Measurements from ENCODE around the gene TESMIN. TPM values are rescaled to one million over a fixed set of nuclear protein-coding genes. Genes with fewer than 3 reads are reported as not detected.

TESMIN gene
- total RNA-seq, 2 donors from 2014 or later: 0.47 to 0.78 TPM

DNA sequence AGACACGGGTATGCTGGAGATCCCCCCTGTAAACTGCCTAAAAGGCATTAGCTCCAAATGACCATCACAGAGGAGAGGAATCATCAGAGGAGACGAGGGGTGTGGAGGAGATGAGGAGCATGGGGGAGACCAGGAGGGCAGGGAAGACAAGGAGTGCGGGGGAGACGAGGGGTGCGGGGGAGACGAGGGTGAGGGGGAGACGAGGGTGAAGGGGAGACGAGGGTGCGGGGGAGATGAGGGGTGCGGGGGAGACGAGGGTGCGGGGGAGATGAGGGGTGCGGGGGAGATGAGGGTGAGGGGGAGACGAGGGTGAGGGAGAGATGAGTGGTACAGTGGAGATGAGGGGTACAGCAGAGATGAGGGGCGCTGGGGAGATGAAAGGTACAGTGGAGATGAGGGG, 84.5 kb downstream of the TESMIN start:
- H3K27me3 ChIP-seq: no peaks in the 10 kb centered on the region
- no peak overlapping the region for H3K4me3 ChIP-seq
- TF ChIP-seq, protein P1, sequence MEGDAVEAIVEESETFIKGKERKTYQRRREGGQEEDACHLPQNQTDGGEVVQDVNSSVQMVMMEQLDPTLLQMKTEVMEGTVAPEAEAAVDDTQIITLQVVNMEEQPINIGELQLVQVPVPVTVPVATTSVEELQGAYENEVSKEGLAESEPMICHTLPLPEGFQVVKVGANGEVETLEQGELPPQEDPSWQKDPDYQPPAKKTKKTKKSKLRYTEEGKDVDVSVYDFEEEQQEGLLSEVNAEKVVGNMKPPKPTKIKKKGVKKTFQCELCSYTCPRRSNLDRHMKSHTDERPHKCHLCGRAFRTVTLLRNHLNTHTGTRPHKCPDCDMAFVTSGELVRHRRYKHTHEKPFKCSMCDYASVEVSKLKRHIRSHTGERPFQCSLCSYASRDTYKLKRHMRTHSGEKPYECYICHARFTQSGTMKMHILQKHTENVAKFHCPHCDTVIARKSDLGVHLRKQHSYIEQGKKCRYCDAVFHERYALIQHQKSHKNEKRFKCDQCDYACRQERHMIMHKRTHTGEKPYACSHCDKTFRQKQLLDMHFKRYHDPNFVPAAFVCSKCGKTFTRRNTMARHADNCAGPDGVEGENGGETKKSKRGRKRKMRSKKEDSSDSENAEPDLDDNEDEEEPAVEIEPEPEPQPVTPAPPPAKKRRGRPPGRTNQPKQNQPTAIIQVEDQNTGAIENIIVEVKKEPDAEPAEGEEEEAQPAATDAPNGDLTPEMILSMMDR (IDR thresholded peaks at IDR 0.05): no peak
- no peak for DNase-seq (ENCODE audit: low spot score)
- no peaks in the 10 kb centered on the region for H3K4me1 ChIP-seq
- H3K27ac ChIP-seq: no peak overlapping the region
- H3K9me3 ChIP-seq: no peaks in the 10 kb centered on the region
- no peaks in the 10 kb centered on the region for H3K36me3 ChIP-seq

DNA sequence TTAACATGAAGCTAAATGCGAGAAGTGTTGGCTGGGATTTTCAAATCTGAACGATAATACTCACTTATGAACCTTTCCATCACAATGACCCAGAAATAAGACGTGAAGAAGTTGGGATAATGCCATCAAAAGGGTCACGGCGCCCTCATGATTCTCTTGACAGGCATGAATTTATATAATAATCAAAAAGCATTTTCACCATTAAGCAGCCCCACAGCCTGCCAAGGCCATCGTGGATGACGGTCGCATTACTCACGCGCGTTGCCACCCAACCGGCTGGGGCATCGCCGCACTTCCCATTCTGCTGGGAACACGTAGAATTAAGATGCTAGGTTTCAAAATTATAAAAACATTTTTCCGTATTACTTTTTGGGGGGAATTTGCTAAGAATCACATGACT, 85.9 kb downstream of the TESMIN start:
- no peak for DNase-seq (ENCODE audit: low spot score)
- no peaks in the 10 kb centered on the region for H3K27me3 ChIP-seq
- no peaks in the 10 kb centered on the region for H3K9me3 ChIP-seq
- H3K4me1 ChIP-seq: no peaks in the 10 kb centered on the region
- no peak overlapping the region for H3K27ac ChIP-seq
- TF ChIP-seq, protein P1 (IDR thresholded peaks at IDR 0.05): no peak
- no peaks in the 10 kb centered on the region for H3K36me3 ChIP-seq
- no peak overlapping the region for H3K4me3 ChIP-seq

DNA sequence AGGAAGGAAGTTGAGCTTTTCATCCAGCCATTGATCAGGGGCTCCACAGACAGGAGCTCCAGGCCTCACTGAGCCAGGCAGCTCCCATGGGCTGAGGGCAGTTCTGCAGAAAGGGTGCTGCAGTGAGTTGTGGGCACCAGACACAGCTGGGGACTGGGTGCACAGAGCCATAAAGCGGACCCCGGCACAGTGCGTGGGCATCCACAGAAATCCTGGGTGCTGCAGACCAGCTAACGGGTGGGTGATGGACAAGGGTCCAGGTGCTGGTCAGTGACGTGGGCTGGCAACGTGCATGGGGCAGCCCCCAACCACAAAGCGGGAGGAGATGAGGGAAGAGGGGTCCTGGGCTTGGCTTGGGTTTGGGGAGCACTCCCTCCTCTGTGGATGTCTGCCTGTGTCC, 86.4 kb downstream of the TESMIN start:
- no peaks in the 10 kb centered on the region for H3K36me3 ChIP-seq
- no peak overlapping the region for H3K27ac ChIP-seq
- DNase-seq (ENCODE audit: low spot score): no peak
- H3K4me1 ChIP-seq: no peaks in the 10 kb centered on the region
- TF ChIP-seq, protein P1 (IDR thresholded peaks at IDR 0.05): no peak
- no peak overlapping the region for H3K4me3 ChIP-seq
- no peaks in the 10 kb centered on the region for H3K27me3 ChIP-seq
- no peaks in the 10 kb centered on the region for H3K9me3 ChIP-seq

DNA sequence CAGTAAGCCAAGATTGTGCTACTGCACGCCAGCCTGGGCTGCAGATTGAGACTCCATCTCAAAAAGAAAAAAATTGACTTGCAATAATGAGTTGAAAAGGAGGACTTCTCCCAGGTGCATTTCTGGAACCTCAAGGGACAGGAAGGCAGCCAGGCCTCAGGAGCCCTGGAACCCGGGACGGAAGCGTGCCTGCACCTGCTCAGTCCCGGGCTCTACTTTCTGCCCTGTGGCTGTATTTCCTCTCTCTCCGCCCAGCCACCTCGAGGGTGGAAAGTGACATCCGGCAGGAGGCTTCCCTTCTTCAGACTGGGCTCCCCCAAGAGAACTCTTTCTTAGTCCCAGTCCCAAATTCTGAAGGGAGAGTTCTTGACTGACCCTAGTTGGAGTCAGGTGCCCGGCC, 87.2 kb downstream of the TESMIN start:
- Histone ChIP-seq H3K4me3 (no peak overlapping the region), H3K27ac (no peak overlapping the region), H3K9me3 (no peaks in the 10 kb centered on the region), H3K4me1 (peaks cover 0 to 6% of the 10 kb centered on the region in 2 donors), H3K36me3 (no peaks in the 10 kb centered on the region), H3K27me3 (no peaks in the 10 kb centered on the region)
- TF ChIP-seq, protein P1 (IDR thresholded peaks at IDR 0.05): no peak
- DNase-seq (ENCODE audit: low spot score): no peak

DNA sequence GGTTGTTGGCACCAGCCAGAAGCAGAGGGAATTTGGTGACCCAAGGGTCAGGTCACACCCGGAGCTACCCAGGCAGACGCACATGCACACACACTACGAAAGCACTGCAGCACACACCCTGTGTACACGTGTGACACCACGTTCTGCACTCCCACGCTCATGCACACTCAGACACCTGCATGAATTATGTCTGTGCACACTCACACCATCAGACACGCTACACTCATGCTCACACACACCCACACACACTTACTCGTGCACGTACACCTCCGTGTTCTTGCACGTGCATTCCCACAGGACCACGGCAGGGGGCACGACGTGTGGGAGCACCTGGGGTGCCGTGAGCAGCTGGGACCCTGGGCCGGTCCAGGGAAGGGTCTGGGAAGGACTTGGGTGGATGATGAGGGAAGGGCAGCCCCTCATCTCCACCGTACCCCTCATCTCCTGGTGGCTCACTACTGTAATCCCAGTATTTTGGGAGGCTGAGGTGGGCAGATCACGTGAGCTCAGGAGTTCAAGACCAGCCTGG, 87.8 kb downstream of the TESMIN start:
- DNase-seq (ENCODE audit: low spot score): no peak
- no peaks in the 10 kb centered on the region for H3K27me3 ChIP-seq
- TF ChIP-seq, protein P1 (IDR thresholded peaks at IDR 0.05): no peak

More for the DNA sequence above, 87.8 kb downstream of the TESMIN start:
- no peaks in the 10 kb centered on the region for H3K9me3 ChIP-seq
- no peak overlapping the region for H3K27ac ChIP-seq
- H3K36me3 ChIP-seq: no peaks in the 10 kb centered on the region
- no peak overlapping the region for H3K4me3 ChIP-seq
- H3K4me1 ChIP-seq: peaks cover 0 to 7% of the 10 kb centered on the region in 2 donors
